ENCODE measurements around the gene GDF10.

GRCh38 chr10:47318706-47319105 lies 18.7 kb downstream of the GDF10 start:
- TF ChIP-seq CSRNP3 (CRISPR knock-in tag; IDR thresholded peaks at IDR 0.05) (no peak), ZC3H10 (CRISPR knock-in tag; IDR thresholded peaks at IDR 0.05) (no peak), ZNF565 (CRISPR knock-in tag; conservative IDR thresholded peaks at IDR 0.05; ENCODE audit: low read depth) (no peak), ARNTL (CRISPR knock-in tag; IDR thresholded peaks at IDR 0.05; ENCODE audit: borderline replicate concordance, low read depth) (no peak), TSHZ2 (CRISPR knock-in tag; IDR thresholded peaks at IDR 0.05) (no peak), PATZ1 (CRISPR knock-in tag; IDR thresholded peaks at IDR 0.05; ENCODE audit: borderline replicate concordance) (no peak), SNAI2 (CRISPR knock-in tag; IDR thresholded peaks at IDR 0.05) (no peak)
